Measurements from ENCODE around the gene RNF151. TPM values are rescaled to one million over a fixed set of nuclear protein-coding genes. Genes with fewer than 3 reads are reported as not detected.
A peak's percentile ranks its signal among the peaks of the same experiment; 100 is the strongest.

The RNF151 gene
- polyA plus RNA-seq, 1 donor: not detected

- DNase-seq (ENCODE audit: low read depth): no peak
Measured at GRCh38 chr16:1976951-1977874, 10.6 kb downstream of the RNF151 start.

DNA sequence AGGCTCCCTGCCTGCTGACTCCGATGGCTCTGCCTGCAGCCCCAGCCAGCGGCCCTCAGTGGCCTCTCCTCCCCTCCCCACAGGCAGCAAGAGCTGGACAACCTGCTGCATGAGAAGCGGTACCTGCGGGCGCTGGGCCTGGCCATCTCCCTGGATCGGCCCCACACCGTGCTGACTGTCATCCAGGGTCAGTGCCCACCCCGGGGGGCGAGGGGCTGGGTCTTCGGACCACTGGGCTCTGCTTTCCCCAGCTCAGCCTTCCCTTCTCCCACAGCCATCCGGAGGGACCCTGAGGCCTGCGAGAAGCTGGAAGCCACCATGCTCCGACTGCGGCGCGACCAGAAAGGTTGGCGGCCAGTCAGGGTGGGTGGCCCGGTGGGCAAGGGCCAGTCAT lies 11.2 kb downstream of the RNF151 start:
- no peak for DNase-seq (ENCODE audit: low read depth)

- DNase-seq (ENCODE audit: low read depth): no peak
Measured at GRCh38 chr16:1978476-1979120, 11.9 kb downstream of the RNF151 start.

DNA sequence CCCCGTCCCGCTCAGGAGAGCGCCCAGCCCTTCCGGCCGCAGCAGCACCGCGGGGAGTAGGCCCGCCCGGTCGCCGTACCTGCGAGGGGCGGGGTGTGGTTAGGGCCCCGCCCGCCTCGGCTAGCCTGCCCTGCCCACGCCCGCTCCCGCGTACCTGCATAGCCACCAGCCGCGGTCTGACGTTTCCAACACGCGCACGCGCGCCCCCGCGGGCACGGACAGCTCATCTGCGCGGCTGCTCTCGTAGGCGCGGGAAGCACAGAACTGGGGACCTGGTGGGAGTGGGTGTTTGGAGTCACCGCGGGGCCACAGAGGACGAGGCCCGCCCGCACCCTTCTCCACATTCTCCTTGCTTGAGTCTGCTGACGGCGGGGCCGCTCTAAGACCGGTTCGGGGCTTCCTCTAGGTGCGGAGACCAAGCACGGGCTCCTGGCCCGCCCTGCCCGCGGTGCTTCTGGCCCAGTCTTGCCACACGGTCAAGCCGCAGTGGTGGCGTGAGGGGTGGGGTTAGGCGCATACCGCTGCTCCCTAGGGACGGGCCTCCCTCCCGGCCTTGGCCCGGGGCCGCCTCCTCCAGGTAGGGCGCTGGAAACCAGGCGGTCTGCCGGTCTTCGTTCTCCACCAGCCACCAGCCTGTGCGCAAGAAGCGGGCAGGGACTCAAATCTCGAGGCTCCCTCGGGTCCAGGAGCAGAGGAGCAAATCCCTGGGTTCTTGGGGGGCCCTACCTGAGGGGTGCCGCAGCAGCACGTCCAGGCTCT lies 12.8 kb downstream of the RNF151 start:
- no peak for DNase-seq (ENCODE audit: low read depth)

DNA sequence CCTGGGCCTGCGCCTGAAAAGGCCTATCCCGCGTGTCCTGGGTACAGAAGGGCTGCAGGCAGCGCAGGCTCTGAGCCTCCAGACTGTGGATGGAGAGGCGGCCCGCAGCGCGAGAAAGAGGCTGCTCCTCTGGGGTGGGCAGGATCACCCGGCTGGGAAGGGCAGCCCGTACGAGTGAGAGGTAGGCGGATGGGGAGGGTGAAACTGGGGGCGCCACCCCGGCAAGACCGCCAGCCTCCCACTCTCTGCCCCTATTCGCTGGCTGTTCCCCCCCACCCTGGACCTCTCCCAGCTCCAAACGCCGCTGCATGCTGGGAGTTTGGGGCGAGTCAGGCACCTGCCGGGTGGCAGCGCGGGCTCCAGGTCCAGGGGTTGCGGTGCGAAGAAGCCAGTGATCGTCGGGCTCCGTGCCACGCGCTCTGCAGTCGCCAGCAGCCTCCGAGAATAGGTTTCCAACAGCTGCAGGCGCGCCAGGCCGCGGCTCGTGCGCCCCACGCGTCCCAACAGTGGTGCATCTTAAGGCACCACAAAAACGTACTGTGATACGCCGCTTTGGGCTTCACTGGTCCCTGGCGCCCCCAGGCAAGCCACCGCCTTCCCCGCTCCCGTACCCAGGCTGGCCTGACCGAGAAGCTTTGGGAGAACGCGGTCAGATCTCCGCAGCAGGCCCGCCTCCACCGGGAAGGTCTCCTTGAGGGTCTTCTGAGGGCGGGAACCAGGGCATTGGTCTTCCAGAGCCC lies 13.5 kb downstream of the RNF151 start:
- DNase-seq (ENCODE audit: low read depth): no peak

- DNase-seq (ENCODE audit: low read depth): no peak
Measured at GRCh38 chr16:1980770-1981087, 14.1 kb downstream of the RNF151 start.

DNA sequence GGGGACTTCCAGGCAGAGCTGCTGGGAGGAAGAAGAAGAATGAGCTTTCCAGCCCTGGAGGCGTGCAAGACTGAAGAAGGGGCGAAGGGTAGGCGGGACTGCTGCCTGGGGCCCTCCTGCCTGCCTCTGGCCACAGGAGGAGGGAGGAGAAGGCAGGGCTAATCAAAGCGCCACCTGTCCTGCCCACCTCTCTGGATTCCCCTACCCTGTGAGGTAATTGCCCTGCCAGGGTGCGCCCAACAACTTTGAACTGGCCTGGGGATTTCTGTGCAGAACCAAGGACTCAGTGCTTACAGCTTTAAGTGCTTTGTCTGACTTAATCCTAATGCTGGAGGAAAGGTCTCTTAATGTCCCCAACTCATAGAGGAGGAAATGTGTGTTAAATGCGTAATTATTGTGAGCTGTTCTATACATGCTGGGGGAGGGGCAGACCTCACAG lies 14.8 kb downstream of the RNF151 start, which contains the start of gene NOXO1:
Gene NOXO1, minus strand, starts transcription at position 72 of the 439 bp plus-strand sequence. CDS start 290 bp downstream, outside the sequence.
- no peak for DNase-seq (ENCODE audit: low read depth)

- no peak for DNase-seq (ENCODE audit: low read depth)
Measured at GRCh38 chr16:1982013-1982433, 15.4 kb downstream of the RNF151 start.

- no peak for DNase-seq (ENCODE audit: low read depth)
Measured at GRCh38 chr16:1982991-1983543, 16.4 kb downstream of the RNF151 start.

DNA sequence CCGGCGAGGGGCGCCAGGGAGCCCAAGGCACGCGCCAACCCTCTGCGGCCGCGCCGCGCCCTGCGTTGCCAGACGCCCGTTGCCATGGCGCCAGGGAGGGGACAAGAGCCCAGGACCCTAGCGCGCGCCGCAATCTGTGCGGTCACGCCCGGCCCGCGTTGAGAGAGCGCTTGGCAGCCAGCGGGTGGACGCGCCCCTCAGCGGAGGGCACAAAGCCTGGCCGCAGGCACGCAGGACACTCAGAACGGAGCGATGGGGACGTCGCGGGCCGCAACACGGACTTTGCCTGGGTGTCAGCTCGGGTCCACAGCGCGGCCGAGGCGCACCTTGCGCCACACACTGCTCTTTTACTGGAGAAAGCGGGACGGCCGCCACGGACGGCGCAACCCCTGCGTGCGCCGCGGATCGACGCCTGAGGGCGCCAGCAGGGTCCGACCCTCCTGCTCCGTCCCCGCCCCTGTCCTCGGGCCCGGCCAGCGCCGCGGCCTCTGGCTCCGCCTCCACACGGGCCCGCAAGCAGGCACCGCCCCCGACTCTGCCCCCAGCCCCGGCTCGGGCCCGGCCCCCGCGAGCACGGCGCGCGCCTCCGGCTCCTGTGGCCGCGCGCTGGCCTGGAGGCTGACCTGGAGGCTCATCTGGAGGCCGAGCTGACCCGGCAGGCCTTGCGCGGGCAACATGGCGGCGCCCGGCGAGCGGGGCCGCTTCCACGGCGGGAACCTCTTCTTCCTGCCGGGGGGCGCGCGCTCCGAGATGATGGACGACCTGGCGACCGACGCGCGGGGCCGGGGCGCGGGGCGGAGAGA lies 17.1 kb downstream of the RNF151 start, which contains the start of gene GFER:
Gene GFER, plus strand, starts transcription at position 650 of the 803 bp plus-strand sequence. Its CDS starts 26 bp downstream, at position 676.
- DNase-seq (ENCODE audit: low read depth): peak; percentile 60

DNA sequence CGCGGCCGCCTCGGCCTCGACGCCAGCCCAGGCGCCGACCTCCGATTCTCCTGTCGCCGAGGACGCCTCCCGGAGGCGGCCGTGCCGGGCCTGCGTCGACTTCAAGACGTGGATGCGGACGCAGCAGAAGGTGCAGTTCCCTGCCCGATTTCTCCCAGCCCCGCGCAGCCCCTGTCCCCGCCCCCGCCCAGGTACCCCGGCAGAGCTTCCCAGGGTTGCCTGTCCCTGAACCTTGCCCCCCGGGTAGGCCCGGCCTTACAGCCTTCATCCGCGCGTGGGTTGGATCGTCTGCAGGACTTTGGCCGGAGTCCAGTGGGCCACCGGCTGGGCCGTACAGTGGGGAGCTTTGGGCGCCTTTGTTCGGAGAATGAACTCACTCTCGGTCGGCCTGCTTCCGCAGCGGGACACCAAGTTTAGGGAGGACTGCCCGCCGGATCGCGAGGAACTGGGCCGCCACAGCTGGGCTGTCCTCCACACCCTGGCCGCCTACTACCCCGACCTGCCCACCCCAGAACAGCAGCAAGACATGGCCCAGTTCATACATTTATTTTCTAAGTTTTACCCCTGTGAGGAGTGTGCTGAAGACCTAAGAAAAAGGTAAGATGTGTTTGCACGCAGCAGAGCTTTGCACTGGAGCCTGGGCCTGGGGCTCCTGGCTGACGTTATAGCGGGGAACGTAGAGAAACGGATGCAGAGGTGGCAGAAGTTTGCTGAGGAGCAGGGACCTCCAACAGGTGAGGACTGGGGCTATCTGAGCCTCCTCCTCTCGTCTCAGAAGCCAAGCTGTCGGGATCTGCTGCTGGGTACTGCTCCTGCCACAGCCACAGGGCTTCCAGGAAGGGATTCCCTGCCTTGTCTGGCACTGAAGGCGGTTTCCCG lies 17.9 kb downstream of the RNF151 start:
- no peak for DNase-seq (ENCODE audit: low read depth)

DNA sequence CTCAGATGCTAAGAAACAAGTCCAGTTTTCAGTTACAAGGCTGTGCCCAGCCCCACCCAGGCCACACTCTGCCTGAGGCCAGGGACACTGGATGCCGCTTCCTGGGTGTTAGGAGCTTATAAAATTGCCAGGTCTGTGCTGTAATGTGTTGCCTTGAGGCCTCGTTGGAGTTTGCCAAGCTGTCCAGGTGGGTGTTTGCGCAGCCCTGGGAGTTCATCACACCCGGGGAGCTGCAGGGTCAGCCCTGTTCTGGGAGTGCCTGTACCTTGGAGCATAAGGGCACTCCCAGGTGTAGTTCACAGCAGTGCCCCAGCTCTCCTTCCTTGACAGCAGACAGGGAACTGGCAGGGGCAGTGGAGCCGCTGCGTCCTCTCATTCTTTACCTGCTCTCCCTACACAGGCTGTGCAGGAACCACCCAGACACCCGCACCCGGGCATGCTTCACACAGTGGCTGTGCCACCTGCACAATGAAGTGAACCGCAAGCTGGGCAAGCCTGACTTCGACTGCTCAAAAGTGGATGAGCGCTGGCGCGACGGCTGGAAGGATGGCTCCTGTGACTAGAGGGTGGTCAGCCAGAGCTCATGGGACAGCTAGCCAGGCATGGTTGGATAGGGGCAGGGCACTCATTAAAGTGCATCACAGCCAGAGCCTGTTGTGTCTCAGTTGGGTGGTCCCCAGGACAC lies 19.0 kb downstream of the RNF151 start:
- no peak for DNase-seq (ENCODE audit: low read depth)

- DNase-seq (ENCODE audit: low read depth): no peak
Measured at GRCh38 chr16:1987198-1987597, 20.5 kb downstream of the RNF151 start.

DNA sequence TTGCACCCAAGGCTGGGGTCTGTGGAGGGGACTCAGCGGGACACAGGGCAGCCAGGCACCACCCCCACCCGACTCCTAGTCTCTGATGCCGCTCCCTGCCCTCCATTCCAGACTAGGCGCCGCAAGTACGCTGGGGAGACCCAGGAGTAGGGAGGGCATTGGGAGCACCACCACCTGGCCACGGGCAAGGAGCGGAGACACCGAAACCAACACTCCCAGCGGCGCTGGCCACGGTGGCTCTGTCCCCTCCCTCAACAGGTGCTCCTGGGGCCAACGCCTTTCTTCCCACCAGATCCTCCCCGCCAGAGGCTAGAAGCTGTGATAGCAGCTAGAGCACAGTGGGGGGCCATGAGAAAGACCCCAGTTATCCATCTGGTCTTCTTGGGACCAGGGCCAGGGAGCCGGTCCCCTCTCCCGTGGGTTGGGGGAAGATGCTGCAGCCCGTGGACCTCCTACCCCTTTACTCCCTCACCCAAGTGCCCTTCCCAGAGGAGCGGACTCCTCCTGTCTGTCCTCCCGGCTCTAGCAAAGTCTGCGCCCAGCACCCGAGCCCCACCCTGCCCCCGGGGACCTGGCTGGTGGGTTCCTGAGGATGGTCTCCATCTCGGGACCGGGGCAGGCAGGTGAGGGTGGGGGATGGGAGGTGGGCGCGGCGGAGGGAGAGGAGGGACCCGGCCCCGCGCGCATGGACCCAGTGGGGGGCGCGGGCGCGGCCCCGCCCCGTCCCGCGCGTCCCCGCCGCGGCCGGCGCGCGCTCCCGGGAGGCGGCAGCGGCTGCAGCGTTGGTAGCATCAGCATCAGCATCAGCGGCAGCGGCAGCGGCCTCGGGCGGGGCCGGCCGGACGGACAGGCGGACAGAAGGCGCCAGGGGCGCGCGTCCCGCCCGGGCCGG lies 22.8 kb downstream of the RNF151 start, which contains the start of gene SYNGR3:
Gene SYNGR3, plus strand, starts transcription at position 762 of the 892 bp plus-strand sequence. CDS start 133 bp downstream, outside the sequence.
- DNase-seq (ENCODE audit: low read depth): no peak

GRCh38 chr16:1990101-1990350 lies 23.4 kb downstream of the RNF151 start:
- no peak for DNase-seq (ENCODE audit: low read depth)

DNA sequence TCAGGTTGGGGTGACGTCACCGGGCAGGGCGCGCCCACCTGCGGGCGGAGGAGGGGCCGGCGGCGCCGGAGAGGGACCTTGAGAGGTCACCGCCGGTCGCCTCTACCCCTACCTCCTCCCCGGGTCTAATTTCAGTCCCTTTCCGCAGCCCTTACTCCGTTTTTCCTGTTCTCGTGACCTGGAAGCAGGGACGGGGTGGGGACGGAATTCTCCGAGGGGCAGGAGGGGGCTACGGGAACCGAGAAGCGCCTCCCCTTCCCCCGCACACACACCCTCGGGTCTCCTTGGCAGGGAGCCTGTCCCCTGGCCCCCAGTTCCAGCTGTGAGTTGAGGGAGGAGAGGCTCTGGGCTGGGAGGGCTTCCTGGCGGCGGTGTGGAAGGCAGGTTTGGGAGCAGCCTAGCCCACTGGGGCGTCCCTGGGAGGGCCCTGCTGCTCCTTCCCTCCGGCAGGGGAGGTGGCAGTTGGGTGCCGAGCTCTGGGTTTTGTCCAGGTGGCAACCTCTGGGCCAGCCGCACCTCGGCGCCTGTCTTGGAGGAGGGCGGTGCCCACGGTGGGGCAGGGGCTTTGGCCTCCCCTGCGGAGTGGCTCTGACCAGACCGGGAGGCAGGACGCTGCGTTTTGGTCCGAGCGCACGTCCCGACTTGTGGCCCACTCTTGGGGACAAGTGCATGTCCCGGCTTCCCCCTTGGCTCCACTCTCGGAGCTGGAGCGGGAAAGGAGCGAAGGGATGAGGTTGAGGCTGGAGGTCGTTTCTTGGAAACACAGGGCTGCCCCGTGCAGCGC lies 23.9 kb downstream of the RNF151 start:
- DNase-seq (ENCODE audit: low read depth): no peak

DNA sequence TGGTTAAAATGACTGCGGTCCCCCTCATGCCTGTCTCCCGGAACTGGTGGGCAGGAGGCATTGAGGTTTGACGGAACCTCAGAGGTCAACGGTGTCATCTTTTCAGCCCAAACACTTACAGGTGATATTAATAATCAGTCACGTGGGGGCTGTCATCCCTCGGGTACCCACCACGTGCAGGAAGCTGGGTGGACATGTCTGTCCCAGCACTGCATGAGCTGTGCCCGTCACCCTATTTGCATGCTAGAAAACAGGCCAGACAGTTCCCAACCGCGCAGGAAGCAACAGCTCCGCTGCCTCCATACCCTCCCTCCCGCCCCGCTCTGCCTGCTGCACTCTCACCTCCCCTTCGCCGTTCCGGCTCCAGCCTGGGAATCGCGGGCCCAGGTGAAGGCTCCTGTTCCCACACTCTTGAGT lies 24.5 kb downstream of the RNF151 start:
- no peak for DNase-seq (ENCODE audit: low read depth)

Measured in forelimb muscle (tissue), 1 donor.